Activated CD4-positive, alpha-beta T cell treated with anti-CD3 and anti-CD28 coated beads for 48 hours (primary cell): ENCODE data around the gene MTA1.

Experiments used
- DNase-seq: peaks from one replicate; pipeline ENCODE4 v3.0.0-alpha.2; 2020

Gene MTA1

DNA sequence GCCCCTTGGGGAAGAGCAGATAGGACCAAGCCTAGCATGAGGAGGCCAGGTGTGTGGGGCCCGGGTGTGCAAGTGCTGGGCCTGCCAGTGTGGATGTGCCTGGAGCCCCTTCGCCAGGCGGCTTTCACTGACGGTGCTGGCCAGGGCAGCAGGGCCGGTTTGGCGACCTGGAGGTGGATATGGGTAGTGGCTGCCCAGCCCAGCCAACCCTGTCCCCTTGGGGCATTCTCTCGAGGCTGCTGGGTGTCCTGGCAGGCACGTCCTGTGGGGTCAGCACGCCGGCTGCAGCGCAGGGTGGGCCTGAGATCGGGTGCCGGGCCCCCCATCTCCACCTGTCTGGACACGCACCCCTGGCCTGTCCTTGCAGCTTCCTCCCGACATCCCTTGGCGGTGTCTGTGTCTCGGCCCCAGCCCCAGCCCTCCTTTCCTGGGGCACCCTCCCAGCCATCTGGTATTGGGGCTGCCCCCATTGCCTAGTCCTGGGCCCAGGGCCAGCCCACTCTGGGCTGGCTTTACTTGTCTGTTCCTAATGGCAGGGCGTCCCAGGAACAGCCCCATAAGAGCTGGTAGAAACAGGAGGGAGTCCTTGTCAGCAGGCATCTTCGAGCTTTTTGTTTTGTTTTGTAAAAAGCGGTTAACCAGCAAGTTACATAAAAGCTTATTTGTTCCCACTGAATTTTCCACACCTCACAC is 47.8 kb downstream of the MTA1 start:
- DNase-seq, result no peak

DNA sequence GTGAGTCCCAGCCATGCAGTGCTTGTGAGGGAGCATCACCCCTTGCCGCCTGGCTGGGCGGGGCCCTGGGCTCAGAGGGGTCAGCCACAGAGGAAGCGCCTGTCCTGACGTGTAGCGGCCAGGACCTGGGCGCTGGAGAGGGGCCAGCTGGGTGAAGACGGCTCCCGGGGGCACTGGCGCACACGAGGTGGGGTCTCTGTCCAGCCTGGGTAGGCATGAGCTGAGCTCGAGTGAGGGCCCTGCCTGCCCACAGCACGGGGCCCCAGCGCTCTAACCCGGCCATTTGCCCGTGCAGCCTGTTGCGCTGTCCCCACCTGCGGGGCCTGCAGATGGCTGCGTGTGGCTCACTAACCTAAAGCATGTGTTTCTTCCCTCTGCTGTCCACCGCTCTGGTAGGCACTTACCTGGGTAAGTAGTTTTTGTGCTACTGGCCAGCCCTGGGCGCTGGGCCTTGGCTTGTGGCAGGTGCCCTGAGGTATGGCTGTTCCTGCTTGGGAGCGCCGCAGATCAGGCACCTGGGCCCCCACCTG is 48.4 kb downstream of the MTA1 start:
- no peak for DNase-seq

- DNase-seq, result no peak
Measured at GRCh38 chr14:105468621-105469241, 49.1 kb downstream of the MTA1 start.

- DNase-seq, result no peak
Measured at GRCh38 chr14:105469456-105470349, 50.1 kb downstream of the MTA1 start.

- no peak for DNase-seq
Measured at GRCh38 chr14:105470350-105471296, 51.0 kb downstream of the MTA1 start.

GRCh38 chr14:105471297-105471821 is 51.7 kb downstream of the MTA1 start:
- DNase-seq, result no peak

DNA sequence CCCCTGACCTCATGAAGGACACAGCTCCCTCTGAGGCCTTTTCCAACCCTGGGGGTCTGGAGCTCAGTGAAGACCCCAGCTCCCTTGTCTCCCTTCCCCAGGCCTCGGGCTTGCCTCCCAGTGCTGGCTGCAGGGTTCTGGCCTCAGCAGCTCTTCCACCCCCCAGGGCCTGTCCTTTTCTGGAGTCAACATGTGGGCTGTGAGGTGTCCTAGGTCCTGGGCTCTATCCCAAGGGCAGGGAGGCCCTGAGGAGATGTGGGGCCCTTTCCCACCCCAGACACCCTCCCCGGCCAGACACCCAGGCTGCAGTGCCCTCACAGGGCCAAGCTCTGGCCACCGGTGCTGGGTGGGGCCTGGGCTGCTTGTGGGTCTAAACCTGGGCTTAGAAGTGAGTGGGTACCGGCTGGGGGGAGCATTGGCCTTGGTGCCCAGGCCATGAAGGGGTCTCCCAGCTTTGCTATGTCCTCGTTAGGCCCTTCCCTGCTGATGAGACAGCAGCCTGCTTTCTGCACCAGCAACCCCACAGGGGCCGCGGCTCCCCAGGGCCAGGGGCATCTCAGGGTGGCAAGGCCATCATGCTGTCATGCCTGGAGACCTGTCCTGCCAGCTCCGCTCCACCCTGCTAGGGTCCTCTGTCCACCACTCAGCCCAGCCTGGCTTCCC is 52.3 kb downstream of the MTA1 start:
- DNase-seq, result no peak

DNA sequence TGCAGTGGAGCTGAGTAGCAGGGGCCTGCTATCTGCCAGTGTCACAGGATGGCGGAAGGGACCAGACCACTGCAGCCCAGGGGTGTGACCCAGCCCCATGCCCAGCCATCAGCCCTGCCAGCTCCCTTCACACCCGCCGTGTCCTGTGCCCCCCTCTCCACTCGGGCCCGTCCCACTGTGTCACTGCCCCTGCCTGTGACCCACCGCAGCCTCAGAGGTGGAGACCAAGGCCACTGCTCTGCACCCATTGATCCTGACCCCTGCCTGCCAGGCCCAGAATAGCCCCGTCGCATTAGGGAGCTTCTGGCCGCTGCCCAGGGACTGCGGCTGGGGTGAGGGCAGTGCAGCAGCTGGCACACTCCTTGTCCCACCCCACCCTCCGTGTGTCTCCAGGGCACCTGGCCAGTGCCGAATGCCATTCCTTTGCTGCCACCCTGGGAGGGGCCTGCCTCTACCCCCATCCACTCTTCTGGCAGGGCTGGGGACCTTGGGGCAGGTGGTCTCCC is 52.9 kb downstream of the MTA1 start:
- DNase-seq, result no peak

DNA sequence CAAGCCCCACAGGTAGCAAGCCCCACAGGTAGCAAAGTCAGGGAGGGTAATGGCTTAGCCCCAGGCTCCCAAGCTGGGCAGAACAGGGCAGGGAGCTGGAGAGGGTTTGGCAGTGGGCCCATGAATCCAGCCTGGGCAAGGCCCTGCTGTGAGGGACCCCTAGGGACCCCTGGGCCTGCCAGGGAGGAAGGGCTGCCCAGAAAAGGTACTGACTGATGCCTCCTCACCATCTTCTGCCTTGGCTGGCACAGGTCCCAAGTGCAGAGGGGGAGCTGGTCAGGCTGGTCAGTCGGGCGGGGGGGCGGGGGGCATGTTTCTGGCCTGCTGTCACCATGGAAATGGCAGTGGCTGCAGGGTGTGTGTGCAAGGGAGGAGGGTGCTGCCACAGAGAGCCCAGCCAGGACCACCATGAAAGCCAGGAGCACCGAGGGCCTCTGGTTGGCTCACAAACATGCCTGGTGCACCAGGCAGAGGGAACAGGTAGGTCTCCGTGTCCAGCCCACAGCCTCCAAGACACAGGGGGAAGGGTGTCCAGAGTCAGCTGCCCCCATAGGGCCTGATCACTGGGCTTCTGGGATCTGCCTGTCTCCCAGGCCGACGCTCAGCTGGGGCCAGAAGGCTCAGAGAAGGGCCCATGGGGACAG is 53.5 kb downstream of the MTA1 start:
- no peak for DNase-seq

DNA sequence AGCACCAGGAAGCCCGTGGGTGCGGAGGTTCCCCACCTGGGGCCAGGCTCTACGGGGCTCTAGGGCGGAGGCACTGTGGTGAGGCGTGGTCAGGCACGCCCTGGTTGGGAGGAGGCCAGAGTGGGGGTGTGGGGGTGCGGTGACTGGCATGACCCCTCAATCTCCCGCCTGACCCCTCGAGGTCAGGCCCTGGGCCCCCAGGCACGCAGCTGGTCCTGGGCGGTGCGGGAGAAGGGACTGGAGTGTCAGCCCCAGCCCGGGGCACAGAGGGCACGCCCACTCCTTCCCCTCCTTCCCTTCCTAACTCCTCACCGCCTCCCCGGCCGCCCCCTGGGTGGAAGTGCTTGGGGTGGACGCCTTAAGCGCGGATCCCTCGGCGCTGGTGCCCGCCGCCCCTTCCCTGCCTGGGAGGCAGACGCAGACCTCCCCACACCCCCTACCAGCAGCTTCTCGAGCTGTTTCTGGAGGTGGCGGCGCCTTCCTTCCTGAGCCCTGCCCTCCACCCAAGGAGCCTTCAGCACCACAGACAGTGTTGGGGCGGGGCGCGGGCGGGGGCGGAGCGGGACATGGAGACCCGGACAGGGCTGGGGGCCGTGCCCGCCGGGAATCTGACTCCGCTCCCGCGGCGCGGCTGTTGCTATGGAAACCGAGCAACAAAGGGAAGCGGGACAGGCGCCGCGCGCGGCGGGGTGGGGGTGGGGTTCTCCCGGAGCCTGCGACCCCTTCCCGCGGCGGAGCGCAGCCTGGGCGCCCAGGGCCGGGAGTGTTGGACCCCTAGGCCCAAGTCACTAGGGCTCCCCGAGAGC is 54.3 kb downstream of the MTA1 start:
- peak; percentile 69 for DNase-seq

DNA sequence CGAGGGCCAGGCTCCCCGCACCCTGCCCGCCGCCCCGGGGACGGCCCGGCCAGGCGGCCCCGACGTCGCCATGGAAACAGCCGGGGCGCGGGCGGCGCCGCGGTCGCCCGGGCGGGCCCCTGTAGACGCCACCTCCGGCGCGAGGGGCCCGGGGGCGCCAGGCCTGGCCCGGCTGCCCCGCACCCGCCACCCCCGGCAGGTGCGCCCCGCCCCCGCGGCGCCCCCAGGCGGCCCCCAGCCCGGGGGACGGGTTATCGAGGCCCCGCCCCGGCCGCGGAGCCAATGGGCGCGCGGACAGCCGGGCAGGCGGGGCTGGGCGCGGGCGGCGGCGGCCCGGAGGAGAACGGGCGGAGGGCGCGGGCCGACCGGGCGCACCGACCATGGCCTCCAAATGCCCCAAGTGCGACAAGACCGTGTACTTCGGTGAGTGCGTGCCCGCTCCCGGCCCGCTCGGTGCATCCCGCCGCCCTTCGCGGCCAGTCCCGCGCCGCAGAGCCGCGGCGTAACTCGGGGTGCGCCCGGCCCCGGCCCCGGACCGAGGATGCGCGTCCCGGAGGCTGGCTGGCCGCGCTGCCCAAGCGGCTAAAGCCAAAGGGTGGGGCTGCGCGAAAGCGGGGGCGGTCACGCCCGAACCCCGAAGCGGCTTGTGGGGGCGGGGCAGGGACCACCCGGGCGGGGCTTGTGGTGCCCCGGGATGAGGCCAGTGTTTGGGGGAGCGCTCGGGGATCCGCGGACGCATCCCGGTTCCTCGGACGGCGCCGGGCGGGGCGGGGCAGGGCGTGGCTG is 55.0 kb downstream of the MTA1 start, which contains the start of gene CRIP2:
CRIP2 (plus strand) TSS at position 339 of the 786 bp plus-strand sequence; CDS start at position 381, 42 bp downstream.
- DNase-seq, result no peak

DNA sequence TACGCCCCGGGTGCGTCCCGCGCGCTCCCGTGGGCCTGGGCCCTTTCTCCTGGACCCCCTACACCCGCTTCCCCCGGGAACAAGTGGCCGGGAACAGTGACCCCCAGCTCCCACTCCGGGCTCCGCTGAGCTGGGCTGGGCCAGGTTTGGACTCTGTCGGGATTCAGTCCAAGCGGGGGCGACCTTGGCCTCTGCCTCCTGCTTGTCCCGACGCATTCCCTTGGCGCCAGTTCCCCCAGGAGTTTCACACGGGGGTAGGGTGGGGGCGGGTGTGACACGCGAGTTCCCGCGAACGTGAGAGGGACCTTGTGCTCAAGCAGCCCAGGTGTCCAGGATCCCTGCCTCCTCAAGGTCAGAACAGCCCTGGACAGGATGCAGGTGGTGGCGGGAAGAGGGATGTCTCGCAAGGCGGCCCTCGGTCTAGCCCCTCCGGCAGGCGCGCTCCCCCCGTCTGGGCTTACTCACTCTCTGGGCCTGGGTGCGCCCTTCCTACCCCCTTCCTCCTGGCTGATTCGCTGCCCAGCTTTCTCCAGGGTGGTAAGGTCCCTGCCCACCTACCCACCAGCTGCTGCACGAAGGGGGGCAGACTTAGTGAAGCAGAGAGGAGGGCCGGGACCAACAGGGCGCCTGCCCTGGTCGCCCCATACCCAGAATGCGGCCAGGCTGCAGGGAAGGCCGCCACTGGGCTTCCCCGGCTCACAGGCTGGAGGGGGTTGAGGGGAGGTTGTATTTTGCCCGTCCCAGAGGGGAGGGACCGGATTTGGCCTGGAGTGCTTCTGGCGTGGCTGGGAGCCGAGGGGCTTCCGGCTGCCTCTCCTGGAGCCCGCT is 55.9 kb downstream of the MTA1 start:
- DNase-seq, result no peak

DNA sequence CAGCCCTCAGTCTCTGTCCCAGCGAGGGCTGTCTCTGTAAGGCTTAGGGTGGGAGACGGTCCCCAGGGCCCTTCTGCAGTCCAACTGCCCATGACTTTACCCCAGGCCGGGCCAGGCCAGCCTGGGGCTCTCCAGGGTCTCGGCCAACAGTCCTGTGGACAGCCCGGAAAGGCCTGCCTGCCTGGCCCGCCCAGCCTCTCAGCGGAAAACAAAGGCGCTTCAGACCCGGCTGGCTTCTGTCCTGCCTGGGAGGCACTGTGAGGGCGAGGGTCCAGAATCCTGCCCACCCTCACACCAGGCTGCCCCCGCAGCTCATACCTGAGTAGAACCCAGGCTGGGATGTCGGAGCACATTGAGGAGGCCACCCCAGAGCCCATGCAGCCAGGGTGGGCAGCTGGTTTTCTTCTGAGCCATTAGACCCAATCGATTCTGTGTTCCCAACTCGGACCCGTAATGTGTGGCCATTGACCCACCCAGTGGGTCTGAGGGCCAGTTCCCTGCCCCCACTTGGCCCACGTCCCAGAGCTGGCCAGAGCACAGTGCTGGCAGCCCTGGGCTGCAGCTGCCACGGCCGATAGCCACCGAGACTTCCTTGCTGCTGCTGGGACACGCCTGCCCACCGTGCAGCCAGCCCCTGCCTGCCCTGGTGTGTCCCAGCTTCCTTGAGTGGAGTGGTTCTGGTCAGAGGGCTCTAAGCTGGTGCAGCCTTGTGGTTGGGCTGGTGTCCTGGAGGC is 56.6 kb downstream of the MTA1 start:
- DNase-seq, result no peak

DNA sequence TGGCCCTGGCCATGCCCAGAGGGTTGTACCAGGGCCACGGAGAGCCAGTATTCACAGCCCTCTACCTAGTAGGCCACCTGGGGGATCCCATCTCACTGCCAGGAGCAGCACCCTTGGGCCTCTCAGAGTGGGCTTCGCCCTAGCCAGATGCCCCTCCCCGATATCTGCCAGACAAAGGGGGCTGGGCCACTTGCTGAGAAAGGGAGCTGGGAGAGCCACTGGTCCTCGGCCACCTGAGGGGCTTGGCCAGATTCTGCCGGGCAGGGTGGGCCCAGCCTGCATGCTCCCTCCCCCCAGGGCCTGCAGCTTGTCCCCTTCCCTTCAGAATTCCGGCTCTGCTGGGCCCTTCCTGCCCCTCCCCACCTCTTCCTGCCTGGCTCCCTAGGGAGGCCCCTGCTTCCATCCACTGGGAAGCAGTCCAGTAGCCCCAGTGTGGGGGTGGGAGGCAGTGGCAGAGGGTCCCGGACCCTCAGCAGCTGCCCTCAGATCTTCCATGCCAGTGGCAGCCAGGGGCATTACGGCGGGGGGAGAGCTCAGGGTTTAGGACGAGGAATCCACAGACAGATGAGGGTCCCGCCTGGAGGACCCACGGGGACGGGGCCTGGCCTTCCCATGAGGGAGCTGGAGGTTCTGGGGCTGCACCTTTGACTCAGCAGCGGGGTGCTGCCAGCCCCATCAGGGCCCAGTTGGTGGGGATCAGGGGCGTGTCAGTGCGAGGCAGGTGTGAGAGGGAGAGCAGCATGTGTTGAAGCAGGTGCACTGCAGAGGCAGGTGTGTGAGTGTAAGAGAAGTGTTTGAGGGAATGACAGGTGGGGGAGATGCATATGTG is 57.4 kb downstream of the MTA1 start:
- DNase-seq, result no peak

GRCh38 chr14:105477660-105478397 is 58.2 kb downstream of the MTA1 start:
- DNase-seq, result no peak
